Activated CD4-positive, alpha-beta T cell treated with anti-CD3 and anti-CD28 coated beads, Interleukin-2, amount 50 U/mL, for 48 hours (primary cell): ENCODE measurements around the gene BBX.

Experiments used
- DNase-seq, 2 experiments: peaks; one replicate each; pipeline ENCODE4 v3.0.0-alpha.2; 2020

Gene BBX

GRCh38 chr3:107661447-107662123 lies 138.8 kb downstream of the BBX start:
- no peak for DNase-seq

GRCh38 chr3:107662124-107662507 lies 139.4 kb downstream of the BBX start:
- DNase-seq: no peak

GRCh38 chr3:107662586-107662985 lies 139.8 kb downstream of the BBX start:
- DNase-seq: no peak

- DNase-seq: no peak
Observed at GRCh38 chr3:107663266-107663665, 140.5 kb downstream of the BBX start.

GRCh38 chr3:107664614-107665013 lies 141.9 kb downstream of the BBX start:
- DNase-seq: no peak

- DNase-seq: no peak
Observed at GRCh38 chr3:107665351-107665750, 142.6 kb downstream of the BBX start.

- no peak for DNase-seq
Observed at GRCh38 chr3:107666853-107667252, 144.1 kb downstream of the BBX start.

- DNase-seq: no peak
Observed at GRCh38 chr3:107668416-107668815, 145.7 kb downstream of the BBX start.

GRCh38 chr3:107668963-107669362 lies 146.2 kb downstream of the BBX start:
- no peak for DNase-seq

GRCh38 chr3:107669669-107670068 lies 146.9 kb downstream of the BBX start:
- no peak for DNase-seq

GRCh38 chr3:107670986-107671385 lies 148.2 kb downstream of the BBX start:
- no peak for DNase-seq

GRCh38 chr3:107674371-107674770 lies 151.6 kb downstream of the BBX start:
- DNase-seq: no peak

- DNase-seq: no peak
Observed at GRCh38 chr3:107675233-107675900, 152.6 kb downstream of the BBX start.

GRCh38 chr3:107676469-107677309 lies 153.9 kb downstream of the BBX start:
- DNase-seq: no peak

GRCh38 chr3:107679921-107680320 lies 157.2 kb downstream of the BBX start:
- DNase-seq: no peak

GRCh38 chr3:107680698-107681097 lies 157.9 kb downstream of the BBX start:
- DNase-seq: no peak

- no peak for DNase-seq
Observed at GRCh38 chr3:107681396-107681795, 158.6 kb downstream of the BBX start.

GRCh38 chr3:107682580-107682979 lies 159.8 kb downstream of the BBX start:
- DNase-seq: no peak

- no peak for DNase-seq
Observed at GRCh38 chr3:107683447-107683846, 160.7 kb downstream of the BBX start.

- DNase-seq: no peak
Observed at GRCh38 chr3:107684431-107684925, 161.7 kb downstream of the BBX start.

GRCh38 chr3:107685383-107685782 lies 162.6 kb downstream of the BBX start:
- no peak for DNase-seq

- DNase-seq: no peak
Observed at GRCh38 chr3:107687056-107687581, 164.4 kb downstream of the BBX start.

- DNase-seq: no peak
Observed at GRCh38 chr3:107689355-107689754, 166.6 kb downstream of the BBX start.
